ENCODE measurements around the gene AP3D1. TPM values are rescaled to one million over a fixed set of nuclear protein-coding genes. Genes with fewer than 3 reads are reported as not detected.
A peak's percentile ranks its signal among the peaks of the same experiment; 100 is the strongest.

The AP3D1 gene
- total RNA-seq, 2 experiments from 2014 or later, result 60.5 to 64.2 TPM

GRCh38 chr19:2055931-2056836, 95.2 kb downstream of the AP3D1 start:
- Mint-ChIP-seq H3K4me1 (ENCODE audit: low read depth) (peaks cover 60% of the 10 kb centered on the region), H3K4me3 (peak overlapping the region; percentile 62), H3K27ac (peak overlapping the region; percentile 91), H3K27me3 (ENCODE audit: low read depth) (no peaks in the 10 kb centered on the region), H3K9me3 (no peaks in the 10 kb centered on the region), H3K36me3 (ENCODE audit: low read depth) (no peaks in the 10 kb centered on the region)
- peak; percentile 65 for DNase-seq
- intact Hi-C loops (cut with micrococcal nuclease), result no loop called here
- CTCF ChIA-PET, result no interaction called here

GRCh38 chr19:2054763-2055162, 96.6 kb downstream of the AP3D1 start:
- Mint-ChIP-seq H3K9me3 (no peaks in the 10 kb centered on the region), H3K27me3 (ENCODE audit: low read depth) (no peaks in the 10 kb centered on the region), H3K27ac (peak overlapping the region; percentile 77), H3K36me3 (ENCODE audit: low read depth) (peaks cover 3% of the 10 kb centered on the region), H3K4me1 (ENCODE audit: low read depth) (peaks cover 53% of the 10 kb centered on the region), H3K4me3 (no peak overlapping the region)
- no peak for DNase-seq
- intact Hi-C loops (cut with micrococcal nuclease), result no loop called here
- CTCF ChIA-PET, result no interaction called here

GRCh38 chr19:2053601-2054389, 97.6 kb downstream of the AP3D1 start:
- intact Hi-C loops (cut with micrococcal nuclease), result no loop called here
- peaks cover 56% of the 10 kb centered on the region for H3K4me1 Mint-ChIP-seq (ENCODE audit: low read depth)
- CTCF ChIA-PET, result interaction anchor here (0.7 kb wide), 1 partner anchor 39 kb away, joined by 4 read pairs; no protein-coding TSS in a partner anchor

GRCh38 chr19:2051773-2052704, 99.3 kb downstream of the AP3D1 start:
- CTCF ChIA-PET, result interaction anchor here (0.6 to 1.9 kb wide), 8 partner anchors 9 to 237 kb away, joined by 3 to 10 read pairs (median 4); partner anchors contain the start of gene MOB3A
- Mint-ChIP-seq H3K4me1 (ENCODE audit: low read depth) (peaks cover 54% of the 10 kb centered on the region), H3K27me3 (ENCODE audit: low read depth) (no peaks in the 10 kb centered on the region), H3K4me3 (peak overlapping the region; percentile 73), H3K27ac (peak overlapping the region; percentile 93), H3K9me3 (no peaks in the 10 kb centered on the region), H3K36me3 (ENCODE audit: low read depth) (peaks cover 5% of the 10 kb centered on the region)
- peak; percentile 66 for DNase-seq
- intact Hi-C loops (cut with micrococcal nuclease), result loop anchor here (1.0 to 2.0 kb wide), 4 partner anchors 9 to 217 kb away; no protein-coding TSS in a partner anchor

More at GRCh38 chr19:2053601-2054389, 97.6 kb downstream of the AP3D1 start:
- no peak overlapping the region for H3K4me3 Mint-ChIP-seq
- H3K36me3 Mint-ChIP-seq (ENCODE audit: low read depth), result peaks cover 4% of the 10 kb centered on the region
- no peaks in the 10 kb centered on the region for H3K27me3 Mint-ChIP-seq (ENCODE audit: low read depth)
- no peaks in the 10 kb centered on the region for H3K9me3 Mint-ChIP-seq
- no peak for DNase-seq
- peak overlapping the region; percentile 77 for H3K27ac Mint-ChIP-seq

GRCh38 chr19:2050991-2051772, 100.2 kb downstream of the AP3D1 start, which contains the start of gene MKNK2:
Gene MKNK2 (minus strand): TSS chr19:2051244. CDS start chr19:2050851, 393 bp downstream.
- Mint-ChIP-seq H3K36me3 (ENCODE audit: low read depth) (peaks cover 7% of the 10 kb centered on the region), H3K27ac (peak within 1 kb of the TSS; percentile 93), H3K9me3 (no peaks in the 10 kb centered on the region), H3K4me3 (peak within 1 kb of the TSS; percentile 85), H3K27me3 (ENCODE audit: low read depth) (no peaks in the 10 kb centered on the region), H3K4me1 (ENCODE audit: low read depth) (peaks cover 53% of the 10 kb centered on the region)
- CTCF ChIA-PET, result interaction anchor here (1.0 to 1.9 kb wide), 4 partner anchors 8 to 238 kb away, joined by 3 to 10 read pairs (median 6); no protein-coding TSS in a partner anchor
- intact Hi-C loops (cut with micrococcal nuclease), result loop anchor here (1.0 to 2.0 kb wide), 4 partner anchors 9 to 218 kb away; no protein-coding TSS in a partner anchor
- DNase-seq, result peak; percentile 93

Other genes starting within 250 kb of the AP3D1 start
- 1 to 10 TPM; 3.0 to 3.4 TPM for gene ADAT3, start 246.2 kb downstream of the AP3D1 start, total RNA-seq
- 10 to 100 TPM; 12.1 to 14.5 TPM for gene SCAMP4, start 246.2 kb downstream of the AP3D1 start, total RNA-seq
- 10 to 100 TPM; 50.6 to 51.0 TPM for gene CSNK1G2, start 210.4 kb downstream of the AP3D1 start, total RNA-seq
- gene BTBD2, start 135.9 kb downstream of the AP3D1 start, total RNA-seq, result 10 to 100 TPM; 37.0 to 49.0 TPM
- gene MKNK2, start 100.3 kb downstream of the AP3D1 start, total RNA-seq, result 100 to 1,000 TPM; 155 to 157 TPM
- 10 to 100 TPM; 43.7 to 44.1 TPM for gene MOB3A, start 55.2 kb downstream of the AP3D1 start, total RNA-seq
- 10 to 100 TPM; 13.1 to 14.2 TPM for gene IZUMO4, start 54.7 kb downstream of the AP3D1 start, total RNA-seq
- 10 to 100 TPM; 48.7 to 55.0 TPM for gene DOT1L, start 12.4 kb upstream of the AP3D1 start, total RNA-seq
- gene PLEKHJ1, start 84.8 kb upstream of the AP3D1 start, total RNA-seq, result 10 to 100 TPM; 56.9 to 60.6 TPM
- 100 to 1,000 TPM; 154 to 158 TPM for gene SF3A2, start 85.3 kb upstream of the AP3D1 start, total RNA-seq
- gene AMH, start 97.8 kb upstream of the AP3D1 start, total RNA-seq, result 1 to 10 TPM; 2.6 to 4.0 TPM
- gene JSRP1, start 104.9 kb upstream of the AP3D1 start, total RNA-seq, result under 1 TPM; 0.55 to 0.81 TPM
- not detected for gene PEAK3, start 130.6 kb upstream of the AP3D1 start, total RNA-seq
- not detected for gene LINGO3, start 156.6 kb upstream of the AP3D1 start, total RNA-seq
- gene LSM7, start 177.0 kb upstream of the AP3D1 start, total RNA-seq, result 100 to 1,000 TPM; 162 to 164 TPM
- gene SPPL2B, start 177.1 kb upstream of the AP3D1 start, total RNA-seq, result 10 to 100 TPM; 56.8 to 59.6 TPM
- not detected for gene TMPRSS9, start 208.7 kb upstream of the AP3D1 start, total RNA-seq